IPS-15b (cell line): ENCODE results near the gene ADH1B.
"Not testable (repeated sequence)": the region's sequence is repeated elsewhere in the genome, so short reads cannot be mapped to it uniquely, and the experiment has no call there.

Source experiments
- H3K27me3 ChIP-seq: one replicate; pipeline ENCODE4 v1.6.1; 2013; ENCODE audit warnings: low read length; ENCODE audit not compliant: control insufficient read depth, insufficient read depth
- H3K36me3 ChIP-seq: one replicate; pipeline ENCODE4 v1.6.1; 2013; ENCODE audit warnings: low read length; ENCODE audit not compliant: control insufficient read depth, insufficient read depth
- H3K4me1 ChIP-seq: one replicate; pipeline ENCODE4 v1.6.1; 2013; ENCODE audit warnings: mild to moderate bottlenecking, low read length; ENCODE audit not compliant: control insufficient read depth, insufficient read depth
- H3K4me3 ChIP-seq: one replicate; pipeline ENCODE4 v1.5.1; 2013; ENCODE audit warnings: low read depth, low read length
- H3K9ac ChIP-seq: one replicate; pipeline ENCODE4 v1.6.1; 2013; ENCODE audit warnings: low read depth, mild to moderate bottlenecking, low read length
- H3K9me3 ChIP-seq: one replicate; pipeline ENCODE4 v1.6.1; 2013; ENCODE audit warnings: mild to moderate bottlenecking, low read length; ENCODE audit not compliant: control insufficient read depth, insufficient read depth

The ADH1B gene

DNA sequence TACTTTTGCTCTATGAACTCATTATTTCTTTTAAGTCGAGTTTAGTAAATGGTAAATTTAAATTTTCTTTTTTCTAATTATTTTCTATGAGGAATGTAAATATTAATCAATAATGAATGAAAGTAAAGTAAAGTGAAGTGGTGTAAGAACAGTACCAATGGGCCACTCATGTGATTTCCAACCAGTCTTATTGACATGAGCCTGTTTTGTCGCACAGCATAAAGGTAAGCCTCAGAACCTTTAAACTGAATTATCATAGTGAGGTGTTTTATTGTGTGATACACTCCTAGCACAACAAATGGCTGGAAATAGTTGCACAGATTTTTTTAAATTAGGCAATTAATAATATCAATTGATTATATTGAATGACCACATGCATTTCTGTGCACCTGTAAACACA lies 30.3 kb upstream of the ADH1B start:
- H3K4me3 ChIP-seq: no peak overlapping the region
- no peaks in the 10 kb centered on the region for H3K27me3 ChIP-seq
- no peaks in the 10 kb centered on the region for H3K36me3 ChIP-seq
- H3K9me3 ChIP-seq: no peaks in the 10 kb centered on the region
- H3K4me1 ChIP-seq: no peaks in the 10 kb centered on the region
- no peak overlapping the region for H3K9ac ChIP-seq

DNA sequence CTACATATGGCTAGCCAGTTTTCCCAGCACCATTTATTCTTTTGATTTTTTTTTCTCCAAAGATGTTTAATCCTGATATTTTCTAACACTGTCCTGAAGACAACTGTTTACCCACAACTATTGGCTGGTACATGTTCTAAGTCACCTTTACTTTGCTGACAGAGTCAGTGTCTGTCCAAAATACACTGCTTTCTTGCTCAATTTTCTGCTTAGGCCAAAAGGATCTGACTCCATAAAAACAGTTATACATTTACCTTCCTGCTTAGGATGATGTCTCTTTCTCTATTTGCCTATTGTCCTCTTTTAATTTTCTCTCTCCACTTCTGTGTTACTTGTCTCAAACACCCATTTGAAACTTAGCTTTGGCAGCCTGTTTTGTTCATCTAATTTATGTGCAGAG lies 28.1 kb upstream of the ADH1B start:
- no peaks in the 10 kb centered on the region for H3K27me3 ChIP-seq
- no peak overlapping the region for H3K4me3 ChIP-seq
- H3K9me3 ChIP-seq: no peaks in the 10 kb centered on the region
- no peaks in the 10 kb centered on the region for H3K4me1 ChIP-seq
- H3K9ac ChIP-seq: no peak overlapping the region
- no peaks in the 10 kb centered on the region for H3K36me3 ChIP-seq

DNA sequence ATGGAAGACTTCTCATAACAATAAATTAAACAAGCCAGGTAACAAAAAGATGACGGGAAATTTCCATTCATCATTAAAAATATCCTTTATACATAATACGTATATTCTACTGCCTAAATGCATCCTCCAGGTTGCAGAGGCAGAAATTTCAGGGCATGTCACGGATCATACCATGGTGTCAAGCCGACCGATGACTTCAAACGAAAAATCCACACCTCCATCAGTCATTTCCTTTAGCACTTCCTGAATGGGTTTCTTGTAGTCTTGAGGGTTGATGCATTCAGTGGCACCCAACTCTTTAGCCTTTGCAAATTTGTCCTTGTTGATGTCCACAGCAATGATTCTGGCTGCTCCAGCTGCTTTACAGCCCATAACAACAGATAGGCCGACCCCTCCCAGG lies 21.4 kb upstream of the ADH1B start:
- not testable (repeated sequence) for H3K27me3 ChIP-seq, H3K9me3 ChIP-seq, H3K36me3 ChIP-seq, H3K4me1 ChIP-seq, H3K4me3 ChIP-seq, H3K9ac ChIP-seq

DNA sequence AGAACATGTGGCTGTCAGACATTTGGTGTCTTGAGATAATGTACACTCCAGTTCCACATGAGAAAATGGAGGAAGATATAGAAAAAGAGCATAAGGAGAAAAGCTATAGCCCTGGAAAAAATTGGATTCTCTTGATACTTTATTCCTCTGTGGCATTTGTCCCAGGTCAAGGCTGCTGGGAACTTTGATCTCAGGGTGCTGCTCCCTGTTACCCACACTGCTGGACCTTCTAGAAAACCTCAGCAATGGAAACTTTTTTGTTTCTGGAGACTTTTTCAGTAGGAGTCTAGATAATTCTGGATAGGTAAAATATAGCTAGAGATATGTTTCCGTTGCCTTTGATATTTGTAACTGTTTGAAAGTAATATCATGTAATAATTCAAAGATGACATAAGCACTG lies 20.2 kb upstream of the ADH1B start:
- Histone ChIP-seq H3K9ac (no peak overlapping the region), H3K36me3 (no peaks in the 10 kb centered on the region), H3K9me3 (no peaks in the 10 kb centered on the region), H3K27me3 (no peaks in the 10 kb centered on the region), H3K4me3 (no peak overlapping the region), H3K4me1 (no peaks in the 10 kb centered on the region)

DNA sequence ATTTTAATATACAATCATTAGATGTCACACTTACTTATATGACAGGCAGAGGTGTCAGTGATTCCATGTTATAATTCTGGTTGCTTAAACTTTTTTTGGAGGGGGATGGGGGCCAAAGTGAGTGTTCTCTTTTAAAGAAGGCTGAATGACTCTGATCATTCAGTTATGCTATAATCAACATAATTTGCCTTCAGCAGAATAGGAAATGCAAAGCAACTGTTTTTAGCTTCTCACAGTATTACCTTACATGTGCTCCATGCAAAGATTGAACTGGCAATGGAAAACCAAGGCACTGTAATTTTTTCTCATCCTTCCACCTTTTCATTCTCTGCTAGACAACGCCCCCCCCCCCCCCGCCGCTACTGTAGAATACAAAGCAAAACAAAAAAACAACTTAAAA lies 18.0 kb upstream of the ADH1B start:
- no peak overlapping the region for H3K4me3 ChIP-seq
- H3K36me3 ChIP-seq: no peaks in the 10 kb centered on the region
- no peaks in the 10 kb centered on the region for H3K9me3 ChIP-seq
- no peak overlapping the region for H3K9ac ChIP-seq
- H3K27me3 ChIP-seq: no peaks in the 10 kb centered on the region
- H3K4me1 ChIP-seq: no peaks in the 10 kb centered on the region

DNA sequence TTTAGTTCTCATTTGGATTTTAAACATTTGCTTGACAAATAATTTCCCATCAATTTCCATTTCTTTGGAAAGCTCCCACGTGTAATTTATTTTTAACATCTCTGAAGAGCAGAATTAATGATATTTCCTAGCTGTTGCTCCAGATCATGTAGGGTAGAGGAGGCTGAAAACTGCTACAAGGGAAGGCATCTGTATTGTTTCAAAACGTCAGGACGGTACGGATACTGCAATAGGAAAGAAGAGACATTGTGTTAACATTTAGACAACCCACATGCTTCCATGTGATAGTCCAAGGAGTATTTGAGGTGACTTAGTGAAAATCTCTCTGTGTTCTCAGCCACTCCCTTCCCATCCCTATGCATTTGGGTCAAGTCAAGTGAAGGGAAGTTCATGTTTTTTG lies 15.4 kb upstream of the ADH1B start:
- H3K27me3 ChIP-seq: no peaks in the 10 kb centered on the region
- H3K4me1 ChIP-seq: no peaks in the 10 kb centered on the region
- H3K36me3 ChIP-seq: no peaks in the 10 kb centered on the region
- H3K4me3 ChIP-seq: no peak overlapping the region
- H3K9me3 ChIP-seq: no peaks in the 10 kb centered on the region
- no peak overlapping the region for H3K9ac ChIP-seq

DNA sequence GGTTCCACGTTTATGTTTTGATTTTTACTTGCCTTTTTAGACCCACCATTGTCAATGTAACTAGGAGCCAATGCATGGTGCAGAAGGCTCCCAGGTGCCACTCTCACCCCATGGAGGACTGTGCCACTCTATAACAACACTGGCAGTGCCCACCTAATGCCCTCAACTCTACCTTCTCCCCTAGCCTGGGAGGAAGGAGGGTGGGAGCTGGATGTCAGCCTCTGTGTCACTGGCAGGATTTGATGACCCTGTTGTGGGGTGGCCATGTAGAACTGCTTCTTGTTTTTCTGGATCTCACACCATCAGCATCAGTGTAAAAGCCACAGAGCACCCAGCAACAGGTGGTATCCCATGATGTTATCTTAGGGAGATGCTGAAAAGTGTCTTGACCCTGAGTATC lies 13.7 kb upstream of the ADH1B start:
- no peak overlapping the region for H3K4me3 ChIP-seq

DNA sequence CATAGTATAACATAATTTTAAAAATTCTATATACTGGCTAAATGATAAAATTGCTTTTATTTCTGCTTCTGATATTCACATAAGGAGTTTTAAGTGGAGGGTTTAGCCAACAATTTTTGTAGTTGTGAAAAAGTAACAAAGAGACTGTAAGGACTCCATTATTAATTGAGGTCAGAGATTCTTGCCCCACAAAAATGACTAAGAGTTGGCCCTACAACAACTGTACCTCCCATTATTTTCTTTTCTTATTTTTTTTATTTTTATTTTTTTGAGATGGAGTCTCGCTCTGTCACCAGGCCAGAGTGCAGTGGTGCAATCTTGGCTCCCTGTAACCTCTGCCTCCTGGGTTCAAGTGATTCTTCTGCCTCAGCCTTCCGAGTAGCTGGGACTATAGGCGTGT lies 9.4 kb upstream of the ADH1B start:
- no peaks in the 10 kb centered on the region for H3K4me1 ChIP-seq
- H3K27me3 ChIP-seq: no peaks in the 10 kb centered on the region
- H3K9ac ChIP-seq: no peak overlapping the region
- H3K4me3 ChIP-seq: no peak overlapping the region
- H3K36me3 ChIP-seq: no peaks in the 10 kb centered on the region
- peaks cover 2% of the 10 kb centered on the region for H3K9me3 ChIP-seq

More for the DNA sequence above, 13.7 kb upstream of the ADH1B start:
- Histone ChIP-seq H3K36me3 (no peaks in the 10 kb centered on the region), H3K9ac (no peak overlapping the region), H3K4me1 (no peaks in the 10 kb centered on the region), H3K27me3 (no peaks in the 10 kb centered on the region), H3K9me3 (no peaks in the 10 kb centered on the region)

DNA sequence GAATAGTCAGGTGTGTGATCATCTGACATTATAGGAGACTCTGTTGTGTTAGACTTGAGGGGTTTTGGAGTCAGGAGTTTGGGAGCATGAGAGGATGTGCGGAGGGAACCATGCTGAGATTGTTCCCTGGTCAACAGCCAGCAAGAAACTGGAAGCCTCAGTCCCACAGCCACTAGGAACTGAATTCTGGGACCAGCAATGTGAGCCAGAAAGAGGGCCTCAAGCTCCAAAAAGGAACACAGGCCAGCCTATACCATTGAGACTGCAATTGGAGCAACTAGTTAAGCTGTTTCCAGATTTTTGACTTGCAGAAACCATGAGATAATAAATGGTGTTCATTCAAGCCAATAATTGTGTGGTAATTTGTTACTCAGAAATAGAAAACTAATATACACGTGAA lies 8.7 kb upstream of the ADH1B start:
- H3K27me3 ChIP-seq: no peaks in the 10 kb centered on the region
- H3K4me1 ChIP-seq: no peaks in the 10 kb centered on the region
- H3K9me3 ChIP-seq: peaks cover 2% of the 10 kb centered on the region
- H3K9ac ChIP-seq: no peak overlapping the region
- H3K36me3 ChIP-seq: no peaks in the 10 kb centered on the region
- no peak overlapping the region for H3K4me3 ChIP-seq

DNA sequence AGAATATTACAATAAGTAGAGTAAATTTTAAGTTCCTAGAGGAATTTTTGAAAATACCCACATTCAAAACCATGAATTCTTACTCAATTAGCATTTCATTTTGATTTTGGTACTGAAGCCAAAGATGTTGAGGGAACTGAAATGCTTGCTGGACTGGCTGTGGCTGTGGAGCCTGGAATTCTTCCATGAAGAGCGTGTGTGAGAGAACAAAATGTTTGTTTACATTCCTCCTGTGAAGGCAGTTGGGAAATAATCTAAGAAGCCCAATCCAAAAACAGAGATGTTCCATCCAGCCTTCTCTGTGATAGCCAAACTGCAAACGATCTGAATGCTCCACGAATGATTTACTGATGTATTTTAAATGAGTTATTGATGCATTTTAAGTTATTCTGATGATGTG lies 3.8 kb upstream of the ADH1B start:
- Histone ChIP-seq H3K9me3 (peaks cover 2% of the 10 kb centered on the region), H3K36me3 (no peaks in the 10 kb centered on the region), H3K4me3 (no peak overlapping the region), H3K27me3 (no peaks in the 10 kb centered on the region), H3K4me1 (no peaks in the 10 kb centered on the region), H3K9ac (no peak overlapping the region)

DNA sequence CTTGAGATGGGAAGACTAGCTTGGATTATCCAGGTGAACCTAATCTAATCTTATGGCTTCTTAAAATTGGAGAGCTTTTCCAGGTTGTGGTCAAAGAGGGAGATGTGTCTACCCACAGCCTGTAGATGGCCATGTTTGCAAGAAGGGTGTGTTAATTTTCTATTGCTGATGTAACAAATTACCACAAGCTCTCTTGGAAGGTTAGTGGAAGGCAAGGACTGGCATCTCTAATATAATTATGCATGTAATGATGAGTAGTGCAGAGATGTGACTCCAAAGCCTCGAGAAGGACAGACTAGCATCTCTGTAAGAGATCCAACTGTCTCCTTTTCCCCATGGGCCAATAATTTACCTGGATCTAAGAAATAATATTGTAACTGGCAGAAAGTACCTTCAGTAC lies 3.2 kb upstream of the ADH1B start:
- Histone ChIP-seq H3K4me3 (no peak overlapping the region), H3K4me1 (no peaks in the 10 kb centered on the region), H3K9ac (no peak overlapping the region), H3K27me3 (no peaks in the 10 kb centered on the region), H3K36me3 (no peaks in the 10 kb centered on the region), H3K9me3 (no peaks in the 10 kb centered on the region)

DNA sequence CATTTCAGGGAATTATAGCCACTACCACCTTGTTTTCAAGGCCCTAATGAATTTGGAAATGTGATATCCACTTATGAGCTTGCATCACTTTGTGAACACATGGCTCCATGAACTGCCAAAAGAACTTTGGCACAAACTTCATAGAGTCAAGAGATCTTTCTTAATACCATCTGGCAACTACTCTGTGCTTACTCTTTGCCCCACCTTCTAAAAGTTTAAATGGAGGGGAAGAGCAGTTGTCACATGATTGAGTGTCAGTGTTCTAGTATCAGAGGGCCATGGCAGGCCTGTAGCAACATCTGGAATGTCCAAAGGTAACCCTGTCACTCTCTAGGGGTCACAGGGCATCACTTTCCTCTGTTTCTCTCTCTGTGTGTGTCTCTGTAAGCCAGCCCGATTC lies 2.6 kb upstream of the ADH1B start:
- Histone ChIP-seq H3K9ac (no peak overlapping the region), H3K36me3 (no peaks in the 10 kb centered on the region), H3K4me1 (no peaks in the 10 kb centered on the region), H3K9me3 (no peaks in the 10 kb centered on the region), H3K4me3 (no peak overlapping the region), H3K27me3 (no peaks in the 10 kb centered on the region)

DNA sequence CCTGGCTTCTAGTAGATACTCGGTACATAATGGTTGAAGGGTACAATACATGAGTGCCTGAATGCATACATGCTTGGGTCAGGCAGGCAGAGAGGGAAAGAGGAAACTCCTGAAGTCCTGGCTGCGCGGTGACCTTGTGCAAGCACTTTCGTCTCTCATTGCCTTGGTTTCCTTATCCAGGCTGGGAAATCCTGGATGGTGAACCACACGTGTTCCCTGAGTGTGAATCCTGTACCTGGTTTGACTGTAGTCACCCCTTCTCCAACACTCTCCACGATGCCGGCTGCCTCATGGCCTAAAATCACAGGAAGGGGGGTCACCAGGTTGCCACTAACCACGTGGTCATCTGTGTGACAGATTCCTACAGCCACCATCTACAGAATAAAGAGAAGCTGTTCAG lies 3.4 kb downstream of the ADH1B start:
- not testable (repeated sequence) for H3K9me3 ChIP-seq, H3K9ac ChIP-seq, H3K4me1 ChIP-seq, H3K36me3 ChIP-seq, H3K27me3 ChIP-seq, H3K4me3 ChIP-seq
